Measurements from ENCODE around the gene IL22RA2. TPM values are rescaled to one million over a fixed set of nuclear protein-coding genes. Genes with fewer than 3 reads are reported as not detected.

The IL22RA2 gene, protein sequence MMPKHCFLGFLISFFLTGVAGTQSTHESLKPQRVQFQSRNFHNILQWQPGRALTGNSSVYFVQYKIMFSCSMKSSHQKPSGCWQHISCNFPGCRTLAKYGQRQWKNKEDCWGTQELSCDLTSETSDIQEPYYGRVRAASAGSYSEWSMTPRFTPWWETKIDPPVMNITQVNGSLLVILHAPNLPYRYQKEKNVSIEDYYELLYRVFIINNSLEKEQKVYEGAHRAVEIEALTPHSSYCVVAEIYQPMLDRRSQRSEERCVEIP
- not detected in 2 replicates for polyA plus RNA-seq (2012; rRNA removed)
- not detected in 2 replicates for polyA plus RNA-seq (2012; cell fraction: cytosol; rRNA removed)
- polyA plus RNA-seq (2012; cell fraction: nucleus; rRNA removed), result not detected in 2 replicates

- 15% methylated on average over 4 of the region's 4 CpGs for WGBS (ENCODE audit: low lambda C conversion rate)
- H3K36me3 ChIP-seq (replicated peaks in 1 of 2; ENCODE audit: control insufficient read depth in 1 of 2, insufficient read depth in 2 of 2, low read length in 1 of 2), result no peaks in the 10 kb centered on the region
- no peak within 1 kb of the TSS for H3K4me2 ChIP-seq
- no peaks in the 10 kb centered on the region for H4K20me1 ChIP-seq (ENCODE audit: insufficient read depth)
- ChIA-PET POLR2A (no interaction called here), CTCF (interaction anchor here (1.7 kb wide), 1 partner anchor 79 kb away, joined by 6 read pairs; no protein-coding TSS in a partner anchor)
- no peak within 1 kb of the TSS for H3K9ac ChIP-seq
- H3F3A ChIP-seq (replicated peaks; ENCODE audit: insufficient read depth), result no peaks in the 10 kb centered on the region
- no peaks in the 10 kb centered on the region; a peak in 1 of 4 replicates for H3K4me1 ChIP-seq (ENCODE audit: control insufficient read depth in 1 of 2, insufficient read depth in 2 of 2, low read depth in 1 of 2, low read length in 1 of 2)
- TF ChIP-seq USF2 (IDR thresholded peaks at IDR 0.05; ENCODE audit: borderline replicate concordance, low read depth, low read length) (no peak), SMC3 (IDR thresholded peaks at IDR 0.05; ENCODE audit: low read depth, low read length) (no peak), GATA2 (CRISPR knock-in tag; IDR thresholded peaks at IDR 0.05) (no peak)
- H3K9me3 ChIP-seq, result no peaks in the 10 kb centered on the region
- H2AFZ ChIP-seq (ENCODE audit: low read depth), result no peak within 1 kb of the TSS
- H3K27ac ChIP-seq (ENCODE audit: low read depth in 2 of 2, low read length in 1 of 2), result no peak within 1 kb of the TSS
- DNase-seq, result no peak
- H3K4me3 ChIP-seq (ENCODE audit: low read depth in 2 of 2, low read length in 1 of 2), result no peak within 1 kb of the TSS
- H3K27me3 ChIP-seq (ENCODE audit: insufficient read depth), result no peaks in the 10 kb centered on the region
- H3K79me2 ChIP-seq (ENCODE audit: insufficient read depth), result no peaks in the 10 kb centered on the region
- no peaks in the 10 kb centered on the region for H3K9me2 ChIP-seq
Measured at GRCh38 chr6:137173501-137173900, at the start of gene IL22RA2. IL22RA2 (minus strand) TSS chr6:137173644; CDS start chr6:137161749, 11,895 bp downstream.

GRCh38 chr6:137222381-137222780, 48.9 kb upstream of the IL22RA2 start:
- Histone ChIP-seq H3K27me3 (ENCODE audit: insufficient read depth) (no peaks in the 10 kb centered on the region), H2AFZ (ENCODE audit: low read depth) (no peak overlapping the region), H3K4me1 (ENCODE audit: control insufficient read depth in 1 of 2, insufficient read depth in 2 of 2, low read depth in 1 of 2, low read length in 1 of 2) (peaks cover 0 to 7% of the 10 kb centered on the region in 2 experiments; a peak in 2 of 4 replicates), H3K79me2 (ENCODE audit: insufficient read depth) (peaks cover 16% of the 10 kb centered on the region), H3K9me2 (no peaks in the 10 kb centered on the region), H3K9me3 (no peaks in the 10 kb centered on the region), H3K4me2 (no peak overlapping the region), H3F3A (replicated peaks; ENCODE audit: insufficient read depth) (no peaks in the 10 kb centered on the region), H3K36me3 (replicated peaks in 1 of 2; ENCODE audit: control insufficient read depth in 1 of 2, insufficient read depth in 2 of 2, low read length in 1 of 2) (no peaks in the 10 kb centered on the region), H3K4me3 (ENCODE audit: low read depth in 2 of 2, low read length in 1 of 2) (no peak overlapping the region), H3K9ac (no peak overlapping the region), H3K27ac (ENCODE audit: low read depth in 2 of 2, low read length in 1 of 2) (no peak overlapping the region), H4K20me1 (ENCODE audit: insufficient read depth) (no peaks in the 10 kb centered on the region; the same call in 1 of the 2 replicates)
- ChIA-PET POLR2A (no interaction called here), CTCF (interaction anchor here (1.0 kb wide), 1 partner anchor 128 kb away, joined by 3 read pairs; no protein-coding TSS in a partner anchor)
- TF ChIP-seq GATA2 (CRISPR knock-in tag; IDR thresholded peaks at IDR 0.05), result no peak
- no peak for TF ChIP-seq MAX (IDR thresholded peaks at IDR 0.05; ENCODE audit: low read depth)
- no peak for DNase-seq
- 68% methylated on average over 3 of the region's 3 CpGs for WGBS (ENCODE audit: low lambda C conversion rate)

GRCh38 chr6:137219664-137220252, 46.3 kb upstream of the IL22RA2 start:
- Histone ChIP-seq H3K4me2 (peak overlapping the region; percentile 80), H3K36me3 (replicated peaks in 1 of 2; ENCODE audit: control insufficient read depth in 1 of 2, insufficient read depth in 2 of 2, low read length in 1 of 2) (peaks cover 0 to 3% of the 10 kb centered on the region in 2 experiments), H3K9me2 (no peaks in the 10 kb centered on the region), H4K20me1 (ENCODE audit: insufficient read depth) (peaks cover 8% of the 10 kb centered on the region), H3K9ac (peak overlapping the region; percentile 84), H3K27ac (ENCODE audit: low read depth in 2 of 2, low read length in 1 of 2) (peak overlapping the region in 1 of 2 experiments; percentile 95; a peak in 1 of 4 replicates), H3F3A (replicated peaks; ENCODE audit: insufficient read depth) (no peaks in the 10 kb centered on the region), H2AFZ (ENCODE audit: low read depth) (peak overlapping the region; percentile 97), H3K4me1 (ENCODE audit: control insufficient read depth in 1 of 2, insufficient read depth in 2 of 2, low read depth in 1 of 2, low read length in 1 of 2) (peaks cover 0 to 15% of the 10 kb centered on the region in 2 experiments; a peak in 2 of 4 replicates), H3K27me3 (ENCODE audit: insufficient read depth) (no peaks in the 10 kb centered on the region), H3K9me3 (no peaks in the 10 kb centered on the region), H3K79me2 (ENCODE audit: insufficient read depth) (peaks cover 39% of the 10 kb centered on the region), H3K4me3 (ENCODE audit: low read depth in 2 of 2, low read length in 1 of 2) (peak overlapping the region; percentile 89 to 94)
- ChIA-PET POLR2A (no interaction called here), CTCF (interaction anchor here (1.4 kb wide), 1 partner anchor 126 kb away, joined by 4 read pairs; no protein-coding TSS in a partner anchor)
- DNase-seq, result no peak
- TF ChIP-seq GATA2 (CRISPR knock-in tag; IDR thresholded peaks at IDR 0.05), result no peak
- TF ChIP-seq RAD21 (IDR thresholded peaks at IDR 0.05; ENCODE audit: low read length), result no peak
- no peak for TF ChIP-seq RFX5 (IDR thresholded peaks at IDR 0.05; ENCODE audit: low read length)
- WGBS (ENCODE audit: low lambda C conversion rate), result 66% methylated on average over 6 of the region's 6 CpGs
